Right lobe of liver (tissue), 6 donors: ENCODE results near the gene CCDC28B. TPM values are rescaled to one million over a fixed set of nuclear protein-coding genes. Genes with fewer than 3 reads are reported as not detected.

ENCODE experiments used
- ATAC-seq, 4 donors: fragments of 200-7000 bp; cut with Tn5 transposase; one replicate each; pipeline ENCODE4 v1.9.1; 2020; ENCODE audit warnings: mild to moderate bottlenecking in 4 of 4, moderate library complexity in 4 of 4
- DNase-seq, 3 donors: peaks; one replicate each; pipeline ENCODE4 v3.0.0-alpha.2; 2020
- H3K27ac ChIP-seq, 3 donors: fragments of 200-600 bp; one replicate each; pipeline ENCODE4 v1.8.0; 2022
- H3K27me3 ChIP-seq, 2 donors: fragments of 200-600 bp; one replicate each; pipeline ENCODE4 v1.8.0; 2022
- H3K36me3 ChIP-seq, 4 donors: fragments of 200-600 bp; sonication (generic) in 1 of 4; one replicate each; pipeline versions ENCODE4 v1.5.1 to v1.8.0; 2017 to 2022; ENCODE audit warnings: control low read depth in 1 of 4
- H3K4me1 ChIP-seq, 4 donors: fragments of 200-600 bp; sonication (generic) in 1 of 4; one replicate each; pipeline versions ENCODE4 v1.5.1 to v1.8.0; 2017 to 2022; ENCODE audit warnings: control low read depth in 1 of 4
- H3K4me3 ChIP-seq, 3 donors: fragments of 200-600 bp; one replicate each; pipeline ENCODE4 v1.8.0; 2022
- H3K9me3 ChIP-seq, 4 donors: fragments of 200-600 bp; sonication (generic) in 1 of 4; one replicate each; pipeline versions ENCODE4 v1.5.1 to v1.8.0; 2017 to 2022; ENCODE audit warnings: control low read depth in 1 of 4
- CTCF ChIP-seq, 4 donors: fragments of 200-600 bp in 3 of 4; fragments of 450-650 bp in 1 of 4; IDR thresholded peaks; one replicate each; pipeline versions ENCODE4 v1.5.1 to v1.8.0; 2016 to 2022; ENCODE audit warnings: antibody characterized with exemption in 4 of 4, mild to moderate bottlenecking in 2 of 4
- POLR2A ChIP-seq: fragments of 450-650 bp; IDR thresholded peaks from one replicate; pipeline ENCODE4 v1.6.1; 2017; ENCODE audit warnings: antibody characterized with exemption, mild to moderate bottlenecking
- WGBS: methylation state at CpG from one replicate; pipeline ENCODE4 v1.1.6; 2018; ENCODE audit warnings: low coverage, low lambda C conversion rate; ENCODE audit not compliant: insufficient coverage; ENCODE audit errors: missing lambda C conversion rate; 5-methylcytosine and 5-hydroxymethylcytosine counted together
- intact Hi-C, 2 donors: fragments of 100-400 bp; cut with DNase I; formaldehyde crosslinking; loops; one replicate each; pipeline versions ENCODE4 v1.11.2 to v1.14.1; 2022
- total RNA-seq, 6 experiments: library from RNA; depleted of rRNA in 2 of 6; stranded (reverse); fragments of >200 nt in 2 of 6; fragmentation: NEBNext Ultra II Directional in 3 of 6; extraction: Animal tissue kit (Norgen Biotek cat#: 25700) in 3 of 6; gene quantifications; one replicate each; pipeline versions ENCODE4 v1.1.0 to v1.2.4, GENCODE V29; 2016 to 2023
- donor health status: DM: no; HTN: yes; CAD: no.
- donor health status: DM: no; HTN: no; CAD: no.
- donor health status: DM: no; HTN: no; CAD: no.
- donor health status: DM: no; HTN: yes; CAD: no.
- donor health status: DM: no; HTN: yes; CAD: no.

Gene CCDC28B
- total RNA-seq, 6 experiments from 2014 or later = 0.56 to 1.3 (median 0.68) TPM

GRCh38 chr1:32216566-32216965 is 16.2 kb downstream of the CCDC28B start:
- WGBS = 57% methylated on average over 1 of the region's 5 CpGs
- H3K27ac ChIP-seq = no peak overlapping the region
- DNase-seq = no peak
- peaks cover 0 to 7% (median 3%) of the 10 kb centered on the region in 4 donors for H3K4me1 ChIP-seq
- H3K27me3 ChIP-seq = no peaks in the 10 kb centered on the region
- intact Hi-C loops = loop anchor here in 1 of 2 donors (10.0 kb wide), 1 partner anchor 148 kb away; the partner anchor contains the start of genes FAM229A and TSSK3
- H3K36me3 ChIP-seq = peaks cover 0 to 6% (median 0%) of the 10 kb centered on the region in 4 donors
- H3K4me3 ChIP-seq = no peak overlapping the region
- ATAC-seq = peak in 1 of 4 donors; percentile 23
- H3K9me3 ChIP-seq = no peaks in the 10 kb centered on the region
- TF ChIP-seq CTCF (IDR thresholded peaks at IDR 0.05) = no peak

GRCh38 chr1:32219022-32219421 is 18.6 kb downstream of the CCDC28B start:
- WGBS = 73% methylated on average over 2 of the region's 7 CpGs
- H3K36me3 ChIP-seq = peaks cover 0 to 6% (median 0%) of the 10 kb centered on the region in 4 donors
- no peak for TF ChIP-seq CTCF (IDR thresholded peaks at IDR 0.05)
- TF ChIP-seq POLR2A = no peak
- no peaks in the 10 kb centered on the region for H3K27me3 ChIP-seq
- no peak overlapping the region for H3K27ac ChIP-seq
- H3K4me3 ChIP-seq = no peak overlapping the region
- H3K4me1 ChIP-seq = peaks cover 0 to 22% (median 13%) of the 10 kb centered on the region in 4 donors
- ATAC-seq (no peak), DNase-seq (no peak)
- intact Hi-C loops = loop anchor here in 1 of 2 donors (10.0 kb wide), 1 partner anchor 146 kb away; the partner anchor contains the start of genes FAM229A and TSSK3
- H3K9me3 ChIP-seq = no peaks in the 10 kb centered on the region

- peaks cover 0 to 30% (median 15%) of the 10 kb centered on the region in 4 donors for H3K4me1 ChIP-seq
- no peaks in the 10 kb centered on the region for H3K27me3 ChIP-seq
- no peak overlapping the region for H3K27ac ChIP-seq
- no peak for DNase-seq
- intact Hi-C loops = no loop called here
- H3K4me3 ChIP-seq = peak overlapping the region; percentile 73 to 93 (median 91)
- H3K36me3 ChIP-seq = peaks cover 0 to 19% (median 7%) of the 10 kb centered on the region in 4 donors
- ATAC-seq = no peak
- TF ChIP-seq POLR2A = no peak
- no peak for TF ChIP-seq CTCF (IDR thresholded peaks at IDR 0.05)
- 85% methylated on average over 4 of the region's 4 CpGs for WGBS
- H3K9me3 ChIP-seq = no peaks in the 10 kb centered on the region
Measured at GRCh38 chr1:32220746-32221580, 20.6 kb downstream of the CCDC28B start.

- Histone ChIP-seq H3K4me1 (peaks cover 0 to 30% (median 15%) of the 10 kb centered on the region in 4 donors), H3K27ac (peak overlapping the region in 2 of 3 donors; percentile 81 to 88), H3K36me3 (peaks cover 0 to 25% (median 11%) of the 10 kb centered on the region in 4 donors), H3K27me3 (no peaks in the 10 kb centered on the region), H3K9me3 (no peaks in the 10 kb centered on the region), H3K4me3 (peak overlapping the region; percentile 73 to 93 (median 91))
- ATAC-seq = no peak
- no peak for TF ChIP-seq POLR2A
- TF ChIP-seq CTCF (IDR thresholded peaks at IDR 0.05) = no peak
- 7% methylated on average over 6 of the region's 13 CpGs for WGBS
- DNase-seq = no peak
- intact Hi-C loops = no loop called here
Measured at GRCh38 chr1:32221581-32221979, 21.2 kb downstream of the CCDC28B start.
